H9 (cell line): ENCODE data around the gene SMTNL2. TPM values are rescaled to one million over a fixed set of nuclear protein-coding genes. Genes with fewer than 3 reads are reported as not detected.

Experiments
- DNase-seq: peaks from one replicate; pipeline ENCODE4 v3.0.0-alpha.2; 2017
- H2AFZ ChIP-seq: one replicate; pipeline ENCODE4 v1.6.1; 2013; ENCODE audit warnings: mild to moderate bottlenecking, low read length, control low read depth, moderate library complexity
- H2AK5ac ChIP-seq: 2 replicates; pipeline ENCODE4 v1.6.1; 2013; ENCODE audit warnings: low read length, control low read depth, mixed read lengths; ENCODE audit not compliant: insufficient read length
- H2BK120ac ChIP-seq: one replicate; pipeline ENCODE4 v1.6.1; 2013; ENCODE audit warnings: low read depth, mild to moderate bottlenecking, low read length, control low read depth, inconsistent platforms; ENCODE audit not compliant: poor library complexity, severe bottlenecking
- H2BK12ac ChIP-seq: 2 replicates; pipeline ENCODE4 v1.6.1; 2013; ENCODE audit warnings: low read length, control low read depth, mixed read lengths, low read depth; ENCODE audit not compliant: insufficient read length
- H2BK15ac ChIP-seq: 2 replicates; pipeline ENCODE4 v1.6.1; 2013; ENCODE audit warnings: low read depth, low read length, control low read depth
- H2BK20ac ChIP-seq: one replicate; pipeline ENCODE4 v1.6.1; 2013; ENCODE audit warnings: low read depth, mild to moderate bottlenecking, low read length, control low read depth, inconsistent platforms; ENCODE audit not compliant: poor library complexity, severe bottlenecking
- H2BK5ac ChIP-seq: 2 replicates; pipeline ENCODE4 v1.6.1; 2013; ENCODE audit warnings: low read length, control low read depth, mixed read lengths; ENCODE audit not compliant: insufficient read length
- H3K14ac ChIP-seq: 2 replicates; pipeline ENCODE4 v1.6.1; 2013; ENCODE audit warnings: low read length, control low read depth; ENCODE audit not compliant: insufficient read depth
- H3K18ac ChIP-seq: 2 replicates; pipeline ENCODE4 v1.6.1; 2013; ENCODE audit warnings: low read depth, mild to moderate bottlenecking, mixed read lengths, low read length, control low read depth; ENCODE audit not compliant: insufficient read length
- H3K23ac ChIP-seq: 2 replicates; pipeline ENCODE4 v1.6.1; 2013; ENCODE audit warnings: low read length, control low read depth, mixed read lengths, low read depth; ENCODE audit not compliant: insufficient read length
- H3K23me2 ChIP-seq: 2 replicates; pipeline ENCODE4 v1.6.1; 2013; ENCODE audit warnings: low read depth, mild to moderate bottlenecking, mixed read lengths, low read length, control low read depth; ENCODE audit not compliant: insufficient read length, poor library complexity, severe bottlenecking
- H3K27ac ChIP-seq: 2 replicates; pipeline ENCODE4 v1.5.1; 2013; ENCODE audit warnings: low read length, control low read depth, mixed read lengths, low read depth; ENCODE audit not compliant: insufficient read length
- H3K27me3 ChIP-seq: 2 replicates; pipeline ENCODE4 v1.6.1; 2013; ENCODE audit warnings: low read length, control low read depth, inconsistent platforms; ENCODE audit not compliant: insufficient read depth
- H3K4ac ChIP-seq: 2 replicates; pipeline ENCODE4 v1.6.1; 2013; ENCODE audit warnings: low read depth, mild to moderate bottlenecking, control low read depth, inconsistent platforms, low read length, moderate library complexity
- H3K4me1 ChIP-seq: 2 replicates; pipeline ENCODE4 v1.6.1; 2013; ENCODE audit warnings: low read length, control low read depth, inconsistent platforms; ENCODE audit not compliant: insufficient read depth
- H3K4me2 ChIP-seq: 2 replicates; pipeline ENCODE4 v1.6.1; 2013; ENCODE audit warnings: low read length, control low read depth, mixed read lengths; ENCODE audit not compliant: insufficient read length, insufficient read depth
- H3K56ac ChIP-seq: 2 replicates; pipeline ENCODE4 v1.6.1; 2013; ENCODE audit warnings: low read depth, mild to moderate bottlenecking, mixed read lengths, low read length, control low read depth; ENCODE audit not compliant: insufficient read length
- H3K79me1 ChIP-seq: 2 replicates; pipeline ENCODE4 v1.6.1; 2013; ENCODE audit warnings: low read depth, mild to moderate bottlenecking, moderate library complexity, low read length, control low read depth, inconsistent platforms; ENCODE audit not compliant: insufficient read depth, poor library complexity, severe bottlenecking
- H3K79me2 ChIP-seq: 2 replicates; pipeline ENCODE4 v1.6.1; 2013; ENCODE audit warnings: low read length, control low read depth, inconsistent platforms; ENCODE audit not compliant: insufficient read depth
- H3K9ac ChIP-seq: 2 replicates; pipeline ENCODE4 v1.6.1; 2013; ENCODE audit warnings: low read length, control low read depth, mixed read lengths; ENCODE audit not compliant: insufficient read length; ENCODE audit errors: extremely low read depth
- H3K9me3 ChIP-seq: one replicate; pipeline ENCODE4 v1.6.1; 2013; ENCODE audit warnings: low read depth, low read length, inconsistent platforms; ENCODE audit not compliant: control insufficient read depth
- H3T11ph ChIP-seq: one replicate; pipeline ENCODE4 v1.6.1; 2013; ENCODE audit warnings: mild to moderate bottlenecking, low read length, control low read depth, inconsistent platforms
- H4K20me1 ChIP-seq: one replicate; pipeline ENCODE4 v1.6.1; 2013; ENCODE audit not compliant: control insufficient read depth, insufficient read length, insufficient read depth
- H4K5ac ChIP-seq: 2 replicates; pipeline ENCODE4 v1.6.1; 2013; ENCODE audit warnings: low read depth, mild to moderate bottlenecking, mixed read lengths, low read length, control low read depth; ENCODE audit not compliant: insufficient read length
- H4K8ac ChIP-seq: replicated peaks from 2 replicates; pipeline ENCODE4 v1.6.1; 2013; ENCODE audit warnings: low read length, control low read depth, mixed read lengths, low read depth; ENCODE audit not compliant: insufficient read length
- H4K91ac ChIP-seq: 2 replicates; pipeline ENCODE4 v1.6.1; 2013; ENCODE audit warnings: low read depth, mild to moderate bottlenecking, moderate library complexity, mixed read lengths, low read length, control low read depth; ENCODE audit not compliant: insufficient read length
- H3K27ac Mint-ChIP-seq, 3 experiments: 2 replicates in 2 of 3; 3 replicates in 1 of 3; pipeline ENCODE4 v1.8.0; 2020 to 2021; ENCODE audit warnings: mixed read lengths in 3 of 3, mild to moderate bottlenecking in 1 of 3, moderate library complexity in 1 of 3
- H3K27me3 Mint-ChIP-seq: 2 replicates; pipeline ENCODE4 v1.8.0; 2021; ENCODE audit warnings: low read depth, mild to moderate bottlenecking, moderate library complexity, mixed read lengths
- H3K36me3 Mint-ChIP-seq, 3 experiments: 2 replicates in 2 of 3; 3 replicates in 1 of 3; pipeline ENCODE4 v1.8.0; 2020 to 2021; ENCODE audit warnings: low read depth in 3 of 3, mixed read lengths in 3 of 3; ENCODE audit not compliant: insufficient read depth in 1 of 3
- H3K4me1 Mint-ChIP-seq, 2 experiments: 2 replicates each; pipeline ENCODE4 v1.8.0; 2020; ENCODE audit warnings: mixed read lengths in 2 of 2
- H3K4me3 Mint-ChIP-seq, 2 experiments: 2 replicates in 1 of 2; 3 replicates in 1 of 2; pipeline ENCODE4 v1.8.0; 2020 to 2021; ENCODE audit warnings: mild to moderate bottlenecking in 2 of 2, mixed read lengths in 2 of 2, moderate library complexity in 1 of 2
- H3K9me3 Mint-ChIP-seq, 2 experiments: 2 replicates in 1 of 2; 3 replicates in 1 of 2; pipeline ENCODE4 v1.8.0; 2020; ENCODE audit warnings: mild to moderate bottlenecking in 2 of 2, mixed read lengths in 2 of 2, moderate library complexity in 1 of 2
- CTCF ChIP-seq: fragments of 200-600 bp; sonication (generic); conservative IDR thresholded peaks from 3 replicates; pipeline ENCODE4 v1.8.0; 2021; ENCODE audit warnings: antibody characterized with exemption, mild to moderate bottlenecking
- WGBS: extraction: QIAGEN DNeasy Blood & Tissue Kit; methylation state at CpG from one replicate; pipeline ENCODE4 v1.1.7; 2013; ENCODE audit warnings: missing lambda C conversion rate, low lambda C conversion rate, mixed read lengths; ENCODE audit not compliant: insufficient read length; ENCODE audit errors: extremely low coverage; 5-methylcytosine and 5-hydroxymethylcytosine counted together
- total RNA-seq: library from RNA; stranded (reverse); gene quantifications from 2 replicates; pipeline ENCODE4 v1.2.1, GENCODE V29; 2021

The SMTNL2 gene
- total RNA-seq, 1 experiment from 2014 or later = 0.77 TPM

- Histone ChIP-seq H3K56ac (no peak overlapping the region), H2BK120ac (no peak overlapping the region), H3K4me1 (no peaks in the 10 kb centered on the region), H2AK5ac (no peak overlapping the region), H3K79me1 (no peaks in the 10 kb centered on the region), H3K27me3 (no peaks in the 10 kb centered on the region), H3K79me2 (no peaks in the 10 kb centered on the region), H3T11ph (no peak overlapping the region), H3K9me3 (no peaks in the 10 kb centered on the region), H4K8ac (no peak overlapping the region), H2BK5ac (no peak overlapping the region), H2BK15ac (no peak overlapping the region), H4K91ac (no peak overlapping the region), H3K23ac (no peak overlapping the region), H3K23me2 (no peaks in the 10 kb centered on the region), H3K14ac (no peak overlapping the region), H3K4ac (no peak overlapping the region), H4K20me1 (peaks cover 3% of the 10 kb centered on the region), H3K4me2 (no peak overlapping the region), H3K9ac (no peak overlapping the region), H2BK20ac (no peak overlapping the region), H3K18ac (no peak overlapping the region), H2AFZ (no peak overlapping the region), H3K27ac (no peak overlapping the region), H4K5ac (no peak overlapping the region), H2BK12ac (no peak overlapping the region)
- Mint-ChIP-seq H3K9me3 (no peaks in the 10 kb centered on the region), H3K27me3 (no peaks in the 10 kb centered on the region), H3K27ac (no peak overlapping the region), H3K36me3 (peaks cover 34 to 82% (median 68%) of the 10 kb centered on the region in 3 experiments), H3K4me3 (no peak overlapping the region), H3K4me1 (peaks cover 0 to 2% of the 10 kb centered on the region in 2 experiments; a peak in 1 of 4 replicates)
- TF ChIP-seq CTCF = no peak
- WGBS = no CpG with 5 or more reads among the region's 18 CpGs
- no peak for DNase-seq
These were observed 39.4 kb upstream of the SMTNL2 start for GRCh38 chr17:4544951-4545216.
